ENCODE measurements around the gene STK32B. TPM values are rescaled to one million over a fixed set of nuclear protein-coding genes. Genes with fewer than 3 reads are reported as not detected.

STK32B gene
- total RNA-seq, 4 donors from 2014 or later: 0.09 to 3.2 (median 0.38) TPM; not detected in 1

DNA sequence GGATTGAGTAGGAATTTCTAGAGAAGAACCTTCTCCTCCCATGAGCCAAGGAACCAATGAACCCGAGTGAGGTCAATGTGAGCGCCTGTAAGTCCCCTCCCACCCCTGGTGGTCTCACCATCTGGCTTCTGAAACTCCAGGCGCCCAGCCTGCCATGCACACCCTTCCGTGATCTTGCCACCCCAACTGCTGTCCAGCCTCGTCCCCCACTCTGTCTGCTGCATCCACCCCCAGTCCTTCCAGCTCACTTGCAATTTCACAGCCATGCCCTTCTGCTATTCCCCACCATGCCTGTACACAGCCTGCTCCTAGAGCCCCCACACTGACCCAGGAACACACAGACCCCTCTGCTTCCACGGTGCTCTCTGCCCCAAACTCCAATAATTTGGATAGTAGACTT lies 323.7 kb downstream of the STK32B start:
- Histone ChIP-seq H3K36me3 (no peaks in the 10 kb centered on the region), H3K27me3 (no peaks in the 10 kb centered on the region), H3K9me3 (peaks cover 0 to 7% (median 0%) of the 10 kb centered on the region in 3 donors), H3K4me3 (no peak overlapping the region), H3K27ac (no peak overlapping the region), H3K4me1 (no peaks in the 10 kb centered on the region)
- no peak for DNase-seq
- intact Hi-C loops (cut with DNase I): no loop called here
- WGBS, 2 donors: 74 to 85% methylated on average over 6 of the region's 6 CpGs
- TF ChIP-seq, protein P1, sequence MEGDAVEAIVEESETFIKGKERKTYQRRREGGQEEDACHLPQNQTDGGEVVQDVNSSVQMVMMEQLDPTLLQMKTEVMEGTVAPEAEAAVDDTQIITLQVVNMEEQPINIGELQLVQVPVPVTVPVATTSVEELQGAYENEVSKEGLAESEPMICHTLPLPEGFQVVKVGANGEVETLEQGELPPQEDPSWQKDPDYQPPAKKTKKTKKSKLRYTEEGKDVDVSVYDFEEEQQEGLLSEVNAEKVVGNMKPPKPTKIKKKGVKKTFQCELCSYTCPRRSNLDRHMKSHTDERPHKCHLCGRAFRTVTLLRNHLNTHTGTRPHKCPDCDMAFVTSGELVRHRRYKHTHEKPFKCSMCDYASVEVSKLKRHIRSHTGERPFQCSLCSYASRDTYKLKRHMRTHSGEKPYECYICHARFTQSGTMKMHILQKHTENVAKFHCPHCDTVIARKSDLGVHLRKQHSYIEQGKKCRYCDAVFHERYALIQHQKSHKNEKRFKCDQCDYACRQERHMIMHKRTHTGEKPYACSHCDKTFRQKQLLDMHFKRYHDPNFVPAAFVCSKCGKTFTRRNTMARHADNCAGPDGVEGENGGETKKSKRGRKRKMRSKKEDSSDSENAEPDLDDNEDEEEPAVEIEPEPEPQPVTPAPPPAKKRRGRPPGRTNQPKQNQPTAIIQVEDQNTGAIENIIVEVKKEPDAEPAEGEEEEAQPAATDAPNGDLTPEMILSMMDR (IDR thresholded peaks at IDR 0.05): no peak
- TF ChIP-seq POLR2A (IDR thresholded peaks at IDR 0.05): no peak

GRCh38 chr4:5376015-5376414 lies 324.7 kb downstream of the STK32B start:
- WGBS, 2 donors: 59 to 66% methylated on average over 5 of the region's 5 CpGs
- intact Hi-C loops (cut with DNase I): no loop called here
- Histone ChIP-seq H3K27me3 (no peaks in the 10 kb centered on the region), H3K4me3 (no peak overlapping the region), H3K4me1 (no peaks in the 10 kb centered on the region), H3K9me3 (peaks cover 0 to 7% (median 0%) of the 10 kb centered on the region in 3 donors), H3K27ac (no peak overlapping the region), H3K36me3 (no peaks in the 10 kb centered on the region)
- no peak for DNase-seq
- TF ChIP-seq, protein P1 (IDR thresholded peaks at IDR 0.05): no peak
- TF ChIP-seq POLR2A (IDR thresholded peaks at IDR 0.05): no peak

- Histone ChIP-seq H3K27me3 (no peaks in the 10 kb centered on the region), H3K9me3 (peaks cover 0 to 6% (median 0%) of the 10 kb centered on the region in 3 donors), H3K4me1 (no peaks in the 10 kb centered on the region), H3K36me3 (no peaks in the 10 kb centered on the region), H3K4me3 (no peak overlapping the region), H3K27ac (no peak overlapping the region)
- intact Hi-C loops (cut with DNase I): no loop called here
- 63 to 69% methylated on average over 8 of the region's 8 CpGs for WGBS, 2 donors
- no peak for DNase-seq
- TF ChIP-seq, protein P1 (IDR thresholded peaks at IDR 0.05): peak in 1 of 6 experiments; percentile 48
- no peak for TF ChIP-seq POLR2A (IDR thresholded peaks at IDR 0.05)
Observed at GRCh38 chr4:5378002-5378401, 326.7 kb downstream of the STK32B start.

DNA sequence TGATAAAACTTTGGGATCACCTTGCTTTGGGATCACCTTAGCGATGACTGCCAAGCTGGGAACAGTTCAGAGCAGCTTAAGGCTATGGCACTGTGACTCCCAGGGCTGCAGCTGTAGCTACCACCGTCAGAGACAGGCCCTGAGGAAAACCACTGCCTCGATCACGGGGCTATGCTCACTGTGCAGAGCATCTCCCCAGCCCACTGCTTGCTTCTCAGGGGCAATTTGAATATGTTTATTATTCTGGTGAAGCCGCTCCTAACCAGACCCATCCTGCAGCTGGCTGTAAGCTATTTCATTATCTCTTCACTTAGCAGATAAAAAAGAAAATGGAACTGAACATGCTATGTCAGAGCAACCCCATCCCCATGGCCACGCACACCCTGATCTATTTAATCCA lies 328.6 kb downstream of the STK32B start:
- WGBS, 2 donors: 75 to 81% methylated on average over 5 to 6 of the region's 6 CpGs
- no peak for DNase-seq
- H3K4me1 ChIP-seq: no peaks in the 10 kb centered on the region

GRCh38 chr4:5381961-5382441 lies 330.7 kb downstream of the STK32B start:
- no peak overlapping the region for H3K27ac ChIP-seq
- intact Hi-C loops (cut with DNase I): no loop called here
- H3K4me3 ChIP-seq: no peak overlapping the region
- H3K27me3 ChIP-seq: no peaks in the 10 kb centered on the region
- 60 to 78% methylated on average over 8 of the region's 8 CpGs for WGBS, 2 donors
- peaks cover 0 to 11% (median 0%) of the 10 kb centered on the region in 3 donors for H3K4me1 ChIP-seq
- TF ChIP-seq, protein P1 (IDR thresholded peaks at IDR 0.05): no peak
- no peak for TF ChIP-seq POLR2A (IDR thresholded peaks at IDR 0.05)
- no peaks in the 10 kb centered on the region for H3K9me3 ChIP-seq
- H3K36me3 ChIP-seq: no peaks in the 10 kb centered on the region
- no peak for DNase-seq

More for the DNA sequence above, 328.6 kb downstream of the STK32B start:
- intact Hi-C loops (cut with DNase I): no loop called here
- no peak overlapping the region for H3K4me3 ChIP-seq
- H3K36me3 ChIP-seq: no peaks in the 10 kb centered on the region
- H3K9me3 ChIP-seq: no peaks in the 10 kb centered on the region
- no peak overlapping the region for H3K27ac ChIP-seq
- TF ChIP-seq, protein P1 (IDR thresholded peaks at IDR 0.05): no peak
- no peak for TF ChIP-seq POLR2A (IDR thresholded peaks at IDR 0.05)
- no peaks in the 10 kb centered on the region for H3K27me3 ChIP-seq
